HCT116 (cell line): Measurements from ENCODE around the gene AFAP1. TPM values are rescaled to one million over a fixed set of nuclear protein-coding genes. Genes with fewer than 3 reads are reported as not detected.

Experiments used
- ATAC-seq: fragments of 200-7000 bp; cut with Tn5 transposase; 2 replicates; pipeline ENCODE4 v1.9.1; 2020; ENCODE audit warnings: mild to moderate bottlenecking, moderate library complexity
- BruUV-seq: library from RNA; stranded (reverse); fragments of 400-500 nt; replicated peaks from 2 replicates; lab custom pipeline; 2021; lab: Mats Ljungman, UMichigan
- CTCF ChIA-PET: fragments of 300-600 bp; sonication (Branson Sonifier 250); formaldehyde crosslinking; loops from one replicate; lab custom pipeline; 2021; ENCODE audit warnings: antibody characterized with exemption; lab: Charles Lee
- POLR2A ChIA-PET: fragments of 300-600, 350-600 bp; sonication (Branson Sonifier 250); formaldehyde crosslinking; loops from one replicate; lab custom pipeline; 2021; ENCODE audit warnings: antibody characterized with exemption; lab: Charles Lee
- RAD21 ChIA-PET, 2 experiments: fragments of 300-600 bp; sonication (Branson Sonifier 250); formaldehyde crosslinking; loops; one replicate each; lab custom pipeline; 2023; ENCODE audit warnings: low total read pairs in 2 of 2; ENCODE audit not compliant: uncharacterized antibody in 2 of 2, unreplicated experiment in 2 of 2, low non-redundant PET in 1 of 2; lab: Charles Lee
- DNase-seq: peaks from one replicate; pipeline ENCODE4 v3.0.0-alpha.2; 2010; ENCODE audit warnings: low read depth, low spot score
- H2AFZ ChIP-seq: fragments of 200-600 bp; shearing (Covaris generic), sonication (generic); 2 replicates; pipeline ENCODE4 v1.6.1; 2017; ENCODE audit warnings: low read depth, mixed run types, mixed read lengths, antibody characterized with exemption, low read length; ENCODE audit not compliant: poor library complexity, severe bottlenecking
- H3K27ac ChIP-seq: 2 replicates; pipeline ENCODE4 v1.5.1; 2012; ENCODE audit warnings: low read depth, low read length
- H3K27me3 ChIP-seq: fragments of 200-600 bp; sonication (generic); 2 replicates; pipeline ENCODE4 v1.6.1; 2016; ENCODE audit warnings: mixed run types, low read length, mixed read lengths; ENCODE audit not compliant: insufficient read depth
- H3K36me3 ChIP-seq, 2 experiments: fragments of 200-500 bp in 1 of 2; fragments of 200-600 bp in 1 of 2; sonication (Bioruptor generic) in 1 of 2; sonication (generic) in 1 of 2; 2 replicates each; pipeline versions ENCODE4 v1.5.1 to v1.6.1; 2014 to 2016; ENCODE audit warnings: low read length in 2 of 2, inconsistent platforms in 1 of 2, mixed read lengths in 1 of 2, mixed run types in 1 of 2; ENCODE audit not compliant: insufficient read depth in 2 of 2, control insufficient read depth in 1 of 2
- H3K4me1 ChIP-seq, 2 experiments: fragments of 200-600 bp in 1 of 2; sonication (generic) in 1 of 2; 2 replicates each; pipeline versions ENCODE4 v1.5.1 to v1.6.1; 2012 to 2017; ENCODE audit warnings: low read length in 2 of 2, inconsistent platforms in 1 of 2, mild to moderate bottlenecking in 1 of 2, mixed read lengths in 1 of 2, mixed run types in 1 of 2, moderate library complexity in 1 of 2; ENCODE audit not compliant: insufficient read depth in 2 of 2, control insufficient read depth in 1 of 2
- H3K4me2 ChIP-seq: fragments of 200-600 bp; sonication (generic); 2 replicates; pipeline ENCODE4 v1.6.1; 2017; ENCODE audit warnings: mixed run types, low read length, mixed read lengths
- H3K4me3 ChIP-seq, 2 experiments: fragments of 200-600 bp in 1 of 2; sonication (generic) in 1 of 2; replicated peaks in 1 of 2; 2 replicates each; pipeline ENCODE4 v1.5.1; 2011 to 2016; ENCODE audit warnings: low read length in 2 of 2, control low read depth in 1 of 2, low read depth in 1 of 2, mild to moderate bottlenecking in 1 of 2, mixed read lengths in 1 of 2, mixed run types in 1 of 2
- H3K79me2 ChIP-seq: fragments of 200-600 bp; sonication (generic); 2 replicates; pipeline ENCODE4 v1.6.1; 2017; ENCODE audit warnings: mild to moderate bottlenecking, mixed run types, low read length, moderate library complexity, mixed read lengths; ENCODE audit not compliant: insufficient read depth
- H3K9ac ChIP-seq: fragments of 200-600 bp; sonication (generic); 2 replicates; pipeline ENCODE4 v1.6.1; 2016; ENCODE audit warnings: low read length, mixed read lengths
- H3K9me2 ChIP-seq: fragments of 200-600 bp; sonication (generic), shearing (Covaris generic); 2 replicates; pipeline ENCODE4 v1.6.1; 2017; ENCODE audit warnings: mixed run types, mild to moderate bottlenecking, moderate library complexity; ENCODE audit not compliant: insufficient read depth
- H3K9me3 ChIP-seq, 2 experiments: fragments of 200-500 bp in 1 of 2; fragments of 200-600 bp in 1 of 2; sonication (Bioruptor generic) in 1 of 2; sonication (generic) in 1 of 2; 2 replicates each; pipeline ENCODE4 v1.6.1; 2014 to 2017; ENCODE audit warnings: low read length in 2 of 2, mixed read lengths in 2 of 2, inconsistent platforms in 1 of 2, low read depth in 1 of 2, mild to moderate bottlenecking in 1 of 2, mixed run types in 1 of 2, moderate library complexity in 1 of 2; ENCODE audit not compliant: control insufficient read depth in 1 of 2, insufficient read depth in 1 of 2
- H4K20me1 ChIP-seq: fragments of 200-600 bp; sonication (generic), shearing (Covaris generic); 2 replicates; pipeline ENCODE4 v1.6.1; 2017; ENCODE audit warnings: mixed run types, mild to moderate bottlenecking, moderate library complexity; ENCODE audit not compliant: insufficient read depth
- EGR1 ChIP-seq: IDR thresholded peaks from 2 replicates; pipeline ENCODE4 v1.6.1; 2012; ENCODE audit warnings: low read depth
- ELF1 ChIP-seq: IDR thresholded peaks from 2 replicates; pipeline ENCODE4 v1.6.1; 2012; ENCODE audit warnings: low read depth, borderline replicate concordance
- EZH2 ChIP-seq: fragments of 200-600 bp; sonication (generic); IDR thresholded peaks from 2 replicates; pipeline ENCODE4 v1.6.1; 2017; ENCODE audit warnings: antibody characterized with exemption, mixed run types
- JUND ChIP-seq: IDR thresholded peaks from 2 replicates; pipeline ENCODE4 v1.6.1; 2012
- MAX ChIP-seq: IDR thresholded peaks from 2 replicates; pipeline ENCODE4 v1.6.1; 2012
- POLR2AphosphoS5 ChIP-seq: IDR thresholded peaks from 2 replicates; pipeline ENCODE4 v1.6.1; 2011; ENCODE audit warnings: mild to moderate bottlenecking, low read depth, low read length, moderate library complexity
- RAD21 ChIP-seq: IDR thresholded peaks from 2 replicates; pipeline ENCODE4 v1.6.1; 2012; ENCODE audit warnings: low read depth, mild to moderate bottlenecking
- REST ChIP-seq: IDR thresholded peaks from 2 replicates; pipeline ENCODE4 v1.6.1; 2012; ENCODE audit warnings: low read depth
- SP1 ChIP-seq: IDR thresholded peaks from 2 replicates; pipeline ENCODE4 v1.6.1; 2012; ENCODE audit warnings: low read depth
- ZBTB33 ChIP-seq: IDR thresholded peaks from 2 replicates; pipeline ENCODE4 v1.6.1; 2011; ENCODE audit warnings: mild to moderate bottlenecking, low read length, moderate library complexity; ENCODE audit not compliant: insufficient replicate concordance; ENCODE audit errors: extremely low read depth
- ZFX ChIP-seq: fragments of 450-650 bp; IDR thresholded peaks from 2 replicates; pipeline ENCODE4 v1.6.1; 2017
- ZNF274 ChIP-seq: fragments of 200-500 bp; sonication (Bioruptor generic); IDR thresholded peaks from 2 replicates; pipeline ENCODE4 v1.6.1; 2014; ENCODE audit warnings: mild to moderate bottlenecking, low read depth, low read length, inconsistent platforms
- intact Hi-C: fragments of 100-400 bp; cut with micrococcal nuclease; formaldehyde crosslinking; loops from 2 replicates; pipeline ENCODE4 v1.10.0; 2022
- total RNA-seq: library from RNA; stranded (reverse); gene quantifications from one replicate; pipeline ENCODE4 v1.2.1, GENCODE V29; 2021; ENCODE audit not compliant: unreplicated experiment

Gene AFAP1
- total RNA-seq, 1 experiment from 2014 or later: 19.4 TPM

- TF ChIP-seq MAX: no peak
These were observed 39.9 kb upstream of the AFAP1 start (continued) for GRCh38 chr4:7979652-7979968.

GRCh38 chr4:7978907-7979651 is 39.4 kb upstream of the AFAP1 start:
- no peaks in the 10 kb centered on the region for H3K9me3 ChIP-seq

More at GRCh38 chr4:7978907-7979651, 39.4 kb upstream of the AFAP1 start:
- peaks cover 19 to 28% of the 10 kb centered on the region in 2 experiments for H3K4me1 ChIP-seq
- TF ChIP-seq RAD21 (no peak), EGR1 (no peak), SP1 (no peak), JUND (no peak), ZFX (no peak), ZBTB33 (no peak), POLR2AphosphoS5 (no peak), ZNF274 (no peak), MAX (no peak), ELF1 (no peak), EZH2 (no peak), REST (no peak)
- TF ChIP-seq, all 23 proteins: peak for 0
- H3K27me3 ChIP-seq: no peaks in the 10 kb centered on the region
- no peaks in the 10 kb centered on the region for H3K9me2 ChIP-seq
- H3K79me2 ChIP-seq: no peaks in the 10 kb centered on the region
- ATAC-seq: no peak
- H2AFZ ChIP-seq: no peak overlapping the region
- ChIA-PET CTCF (interaction anchor here (1.0 to 1.4 kb wide), 2 partner anchors 9 to 173 kb away, joined by 3 to 5 read pairs; no protein-coding TSS in a partner anchor), RAD21 (no interaction called here), POLR2A (no interaction called here)
- H3K4me2 ChIP-seq: peak overlapping the region; percentile 52
- no TSS peak for BruUV-seq
- intact Hi-C loops: no loop called here
- no peaks in the 10 kb centered on the region for H4K20me1 ChIP-seq
- DNase-seq: no peak
- H3K9ac ChIP-seq: no peak overlapping the region
- H3K4me3 ChIP-seq: no peak overlapping the region
- no peaks in the 10 kb centered on the region for H3K36me3 ChIP-seq
- H3K27ac ChIP-seq: no peak overlapping the region; the same call in 1 of the 2 replicates
